DOHH2 (cell line): Measurements from ENCODE around the gene PRPF40A.

Source experiments
- CTCF ChIP-seq: fragments of 200-600 bp; sonication (generic); IDR thresholded peaks from one replicate; pipeline ENCODE4 v1.5.1; 2014; ENCODE audit warnings: antibody characterized with exemption, mild to moderate bottlenecking, low read depth, low read length; ENCODE audit not compliant: poor library complexity, severe bottlenecking
- EZH2phosphoT487 ChIP-seq: fragments of 200-600 bp; sonication (generic); IDR thresholded peaks from 2 replicates; pipeline ENCODE4 v1.6.1; 2017; ENCODE audit warnings: borderline replicate concordance, mild to moderate bottlenecking, antibody characterized with exemption, low read length, moderate library complexity, mixed read lengths

- no peak for TF ChIP-seq CTCF
- TF ChIP-seq EZH2phosphoT487 = no peak
These were observed 88.1 kb downstream of the PRPF40A start for GRCh38 chr2:152629202-152629601.
